Prostate gland (tissue), 2 donors: ENCODE results near the gene MYZAP.

Source experiments
- POLR2A ChIP-seq: fragments of 450-650 bp; IDR thresholded peaks from one replicate; pipeline ENCODE4 v1.6.1; 2016; ENCODE audit warnings: antibody characterized with exemption, mild to moderate bottlenecking
- TF ChIP-seq, protein P1 (sequence below), 4 experiments: fragments of 200-600 bp in 2 of 4; fragments of 450-650 bp in 2 of 4; sonication (generic) in 2 of 4; IDR thresholded peaks; 1 replicate in 3 of 4; 2 replicates in 1 of 4; pipeline ENCODE4 v1.5.1; 2016 to 2019; ENCODE audit warnings: antibody characterized with exemption in 4 of 4, mild to moderate bottlenecking in 2 of 4, moderate library complexity in 2 of 4

DNA sequence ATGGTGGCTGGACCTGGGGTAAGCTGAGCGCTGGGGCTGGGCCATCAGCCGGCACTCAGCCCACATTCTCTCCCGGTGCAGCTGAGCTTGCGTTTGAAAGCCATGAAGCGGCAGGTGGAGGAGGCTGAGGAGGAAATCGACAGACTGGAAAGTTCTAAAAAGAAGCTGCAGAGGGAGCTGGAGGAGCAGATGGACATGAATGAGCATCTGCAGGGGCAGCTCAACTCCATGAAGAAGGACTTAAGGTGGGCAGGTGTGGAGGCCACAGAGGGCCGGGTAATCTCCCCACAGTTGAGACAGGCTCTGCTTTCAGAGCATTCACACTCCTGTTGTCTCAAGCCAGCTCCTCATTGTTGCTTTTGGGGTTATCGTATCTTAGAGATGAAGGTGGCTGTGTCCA is 45.7 kb upstream of the MYZAP start:
- TF ChIP-seq, protein P1, sequence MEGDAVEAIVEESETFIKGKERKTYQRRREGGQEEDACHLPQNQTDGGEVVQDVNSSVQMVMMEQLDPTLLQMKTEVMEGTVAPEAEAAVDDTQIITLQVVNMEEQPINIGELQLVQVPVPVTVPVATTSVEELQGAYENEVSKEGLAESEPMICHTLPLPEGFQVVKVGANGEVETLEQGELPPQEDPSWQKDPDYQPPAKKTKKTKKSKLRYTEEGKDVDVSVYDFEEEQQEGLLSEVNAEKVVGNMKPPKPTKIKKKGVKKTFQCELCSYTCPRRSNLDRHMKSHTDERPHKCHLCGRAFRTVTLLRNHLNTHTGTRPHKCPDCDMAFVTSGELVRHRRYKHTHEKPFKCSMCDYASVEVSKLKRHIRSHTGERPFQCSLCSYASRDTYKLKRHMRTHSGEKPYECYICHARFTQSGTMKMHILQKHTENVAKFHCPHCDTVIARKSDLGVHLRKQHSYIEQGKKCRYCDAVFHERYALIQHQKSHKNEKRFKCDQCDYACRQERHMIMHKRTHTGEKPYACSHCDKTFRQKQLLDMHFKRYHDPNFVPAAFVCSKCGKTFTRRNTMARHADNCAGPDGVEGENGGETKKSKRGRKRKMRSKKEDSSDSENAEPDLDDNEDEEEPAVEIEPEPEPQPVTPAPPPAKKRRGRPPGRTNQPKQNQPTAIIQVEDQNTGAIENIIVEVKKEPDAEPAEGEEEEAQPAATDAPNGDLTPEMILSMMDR (IDR thresholded peaks at IDR 0.05): no peak
- TF ChIP-seq POLR2A: no peak
